ENCODE results near the gene TRAF3IP1. TPM values are rescaled to one million over a fixed set of nuclear protein-coding genes. Genes with fewer than 3 reads are reported as not detected.

The TRAF3IP1 gene
- total and polyA plus RNA-seq, 2 of the 13 experiments (the other 11 are each of a cell fraction or from before 2014, with no cell fraction given), result 4.1 to 12.9 TPM

DNA sequence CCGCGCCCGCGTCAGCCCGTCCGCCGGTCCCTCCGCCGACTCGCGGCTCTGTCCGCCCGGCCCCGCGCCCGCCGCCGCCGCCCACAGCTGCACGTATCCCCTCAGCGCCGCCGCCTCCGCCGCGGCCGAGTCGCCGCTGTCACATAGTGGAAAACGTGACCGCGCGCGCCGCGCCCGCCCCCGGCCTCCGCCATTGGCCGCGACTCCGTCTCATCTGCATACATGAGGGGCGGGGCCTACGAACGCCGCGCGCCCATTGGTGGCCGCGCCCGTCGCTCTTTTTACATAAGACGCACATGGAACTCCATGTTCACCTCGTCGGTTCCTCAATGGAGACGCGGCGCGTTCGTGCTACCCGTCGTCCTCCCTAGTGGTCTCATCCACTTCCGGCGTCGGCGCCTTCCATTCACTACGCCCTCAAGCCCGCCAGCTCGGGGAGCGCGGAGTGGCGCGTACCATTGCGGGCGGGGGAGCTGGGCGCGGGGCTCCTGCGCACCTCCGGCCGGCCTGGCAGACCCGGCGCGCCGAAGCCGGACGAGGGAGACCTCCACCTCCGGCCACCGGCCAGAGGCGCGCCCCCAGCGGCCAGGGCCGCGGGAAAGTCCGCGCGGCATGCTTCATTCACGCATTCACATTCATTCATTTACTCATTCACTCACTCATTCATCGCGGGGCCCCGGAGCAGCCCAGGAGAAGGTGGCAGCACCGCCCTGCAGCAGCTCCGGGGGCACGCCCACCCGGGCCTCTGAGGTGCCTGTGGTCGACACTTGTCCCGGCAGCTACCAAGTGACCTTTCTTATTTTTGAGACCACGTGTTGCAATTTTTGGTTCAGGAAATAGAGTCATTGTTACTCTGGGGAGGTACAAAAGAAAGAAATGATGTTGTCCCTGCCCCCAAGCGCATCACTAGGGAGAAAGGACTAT lies 31.4 kb upstream of the TRAF3IP1 start (continued):
- TF ChIP-seq SOX13 (IDR thresholded peaks at IDR 0.05) (no peak), SOX13 (CRISPR knock-in tag; conservative IDR thresholded peaks at IDR 0.05 in 1 of 2, IDR thresholded peaks at IDR 0.05 in 1 of 2) (peak in 1 of 2 experiments; percentile 56; a peak in 2 of 4 replicates), ZNF383 (CRISPR knock-in tag; IDR thresholded peaks at IDR 0.05; ENCODE audit: borderline replicate concordance) (no peak), PITX1 (CRISPR knock-in tag; IDR thresholded peaks at IDR 0.05) (peak; percentile 75), ZNF207 (IDR thresholded peaks at IDR 0.05; ENCODE audit: borderline replicate concordance) (no peak), ZFAT (CRISPR knock-in tag; conservative IDR thresholded peaks at IDR 0.05) (no peak), ZNF430 (CRISPR knock-in tag; IDR thresholded peaks at IDR 0.05) (peak; percentile 54; the same call in 1 of the 2 replicates), ZBTB7A (CRISPR knock-in tag; IDR thresholded peaks at IDR 0.05) (peak; percentile 67; the same call in 1 of the 2 replicates), HNF4G (IDR thresholded peaks at IDR 0.05; ENCODE audit: borderline replicate concordance, low read depth, low read length) (peak; percentile 36; the same call in 1 of the 2 replicates), HNF4G (CRISPR knock-in tag; IDR thresholded peaks at IDR 0.05; ENCODE audit: borderline replicate concordance, low read depth) (no peak), PHB2 (IDR thresholded peaks at IDR 0.05; ENCODE audit: partially characterized antibody) (no peak), ZNF567 (CRISPR knock-in tag; IDR thresholded peaks at IDR 0.05; ENCODE audit: borderline replicate concordance) (no peak), ZNF232 (CRISPR knock-in tag; IDR thresholded peaks at IDR 0.05; ENCODE audit: borderline replicate concordance) (no peak), CC2D1A (CRISPR knock-in tag; IDR thresholded peaks at IDR 0.05) (peak; percentile 77; the same call in 1 of the 2 replicates), NRL (CRISPR knock-in tag; IDR thresholded peaks at IDR 0.05; ENCODE audit: borderline replicate concordance) (peak; percentile 28; the same call in 1 of the 2 replicates), SPEN (CRISPR knock-in tag; IDR thresholded peaks at IDR 0.05; ENCODE audit: low read depth) (peak; percentile 54), TCF7 (IDR thresholded peaks at IDR 0.05; ENCODE audit: low read depth) (0 out of 2 replicates have a peak, but pooled peaks have one; percentile 46), MED13 (CRISPR knock-in tag; IDR thresholded peaks at IDR 0.05) (no peak), NR3C1 (CRISPR knock-in tag; IDR thresholded peaks at IDR 0.05) (no peak), PCBP1 (IDR thresholded peaks at IDR 0.05; ENCODE audit: borderline replicate concordance, low read depth, low read length) (0 out of 2 replicates have a peak, but pooled peaks have one; percentile 19), ZNF317 (CRISPR knock-in tag; IDR thresholded peaks at IDR 0.05) (no peak), HOXA9 (CRISPR knock-in tag; IDR thresholded peaks at IDR 0.05; ENCODE audit: borderline replicate concordance) (no peak), ARNTL (CRISPR knock-in tag; IDR thresholded peaks at IDR 0.05) (peak; percentile 100), GATAD2A (CRISPR knock-in tag; IDR thresholded peaks at IDR 0.05) (peak; percentile 49), ZNF878 (CRISPR knock-in tag; IDR thresholded peaks at IDR 0.05) (no peak), PCBP2 (optimal IDR thresholded peaks at IDR 0.05; ENCODE audit: low read depth, low read length, poor library complexity, severe bottlenecking) (no peak)
- TF ChIP-seq, protein P1, sequence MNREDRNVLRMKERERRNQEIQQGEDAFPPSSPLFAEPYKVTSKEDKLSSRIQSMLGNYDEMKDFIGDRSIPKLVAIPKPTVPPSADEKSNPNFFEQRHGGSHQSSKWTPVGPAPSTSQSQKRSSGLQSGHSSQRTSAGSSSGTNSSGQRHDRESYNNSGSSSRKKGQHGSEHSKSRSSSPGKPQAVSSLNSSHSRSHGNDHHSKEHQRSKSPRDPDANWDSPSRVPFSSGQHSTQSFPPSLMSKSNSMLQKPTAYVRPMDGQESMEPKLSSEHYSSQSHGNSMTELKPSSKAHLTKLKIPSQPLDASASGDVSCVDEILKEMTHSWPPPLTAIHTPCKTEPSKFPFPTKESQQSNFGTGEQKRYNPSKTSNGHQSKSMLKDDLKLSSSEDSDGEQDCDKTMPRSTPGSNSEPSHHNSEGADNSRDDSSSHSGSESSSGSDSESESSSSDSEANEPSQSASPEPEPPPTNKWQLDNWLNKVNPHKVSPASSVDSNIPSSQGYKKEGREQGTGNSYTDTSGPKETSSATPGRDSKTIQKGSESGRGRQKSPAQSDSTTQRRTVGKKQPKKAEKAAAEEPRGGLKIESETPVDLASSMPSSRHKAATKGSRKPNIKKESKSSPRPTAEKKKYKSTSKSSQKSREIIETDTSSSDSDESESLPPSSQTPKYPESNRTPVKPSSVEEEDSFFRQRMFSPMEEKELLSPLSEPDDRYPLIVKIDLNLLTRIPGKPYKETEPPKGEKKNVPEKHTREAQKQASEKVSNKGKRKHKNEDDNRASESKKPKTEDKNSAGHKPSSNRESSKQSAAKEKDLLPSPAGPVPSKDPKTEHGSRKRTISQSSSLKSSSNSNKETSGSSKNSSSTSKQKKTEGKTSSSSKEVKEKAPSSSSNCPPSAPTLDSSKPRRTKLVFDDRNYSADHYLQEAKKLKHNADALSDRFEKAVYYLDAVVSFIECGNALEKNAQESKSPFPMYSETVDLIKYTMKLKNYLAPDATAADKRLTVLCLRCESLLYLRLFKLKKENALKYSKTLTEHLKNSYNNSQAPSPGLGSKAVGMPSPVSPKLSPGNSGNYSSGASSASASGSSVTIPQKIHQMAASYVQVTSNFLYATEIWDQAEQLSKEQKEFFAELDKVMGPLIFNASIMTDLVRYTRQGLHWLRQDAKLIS (CRISPR knock-in tag; IDR thresholded peaks at IDR 0.05), result no peak
